Measurements from ENCODE around the gene BMS1. TPM values are rescaled to one million over a fixed set of nuclear protein-coding genes. Genes with fewer than 3 reads are reported as not detected.

Gene BMS1
- total and polyA plus RNA-seq, 7 donors: 5.4 to 14.3 (median 12.2) TPM

GRCh38 chr10:42878134-42878820 lies 95.7 kb downstream of the BMS1 start:
- Histone ChIP-seq H3K27ac (no peak overlapping the region), H3K36me3 (no peaks in the 10 kb centered on the region), H3K4me3 (no peak overlapping the region), H3K4me1 (peaks cover 0 to 10% (median 4%) of the 10 kb centered on the region in 4 donors), H3K27me3 (peaks cover 0 to 18% (median 0%) of the 10 kb centered on the region in 3 donors), H3K9me3 (peaks cover 0 to 3% (median 1%) of the 10 kb centered on the region in 4 donors)
- TF ChIP-seq POLR2A (IDR thresholded peaks at IDR 0.05) (no peak), POLR2AphosphoS5 (IDR thresholded peaks at IDR 0.05) (no peak), EP300 (IDR thresholded peaks at IDR 0.05) (no peak)
- TF ChIP-seq, protein P1, sequence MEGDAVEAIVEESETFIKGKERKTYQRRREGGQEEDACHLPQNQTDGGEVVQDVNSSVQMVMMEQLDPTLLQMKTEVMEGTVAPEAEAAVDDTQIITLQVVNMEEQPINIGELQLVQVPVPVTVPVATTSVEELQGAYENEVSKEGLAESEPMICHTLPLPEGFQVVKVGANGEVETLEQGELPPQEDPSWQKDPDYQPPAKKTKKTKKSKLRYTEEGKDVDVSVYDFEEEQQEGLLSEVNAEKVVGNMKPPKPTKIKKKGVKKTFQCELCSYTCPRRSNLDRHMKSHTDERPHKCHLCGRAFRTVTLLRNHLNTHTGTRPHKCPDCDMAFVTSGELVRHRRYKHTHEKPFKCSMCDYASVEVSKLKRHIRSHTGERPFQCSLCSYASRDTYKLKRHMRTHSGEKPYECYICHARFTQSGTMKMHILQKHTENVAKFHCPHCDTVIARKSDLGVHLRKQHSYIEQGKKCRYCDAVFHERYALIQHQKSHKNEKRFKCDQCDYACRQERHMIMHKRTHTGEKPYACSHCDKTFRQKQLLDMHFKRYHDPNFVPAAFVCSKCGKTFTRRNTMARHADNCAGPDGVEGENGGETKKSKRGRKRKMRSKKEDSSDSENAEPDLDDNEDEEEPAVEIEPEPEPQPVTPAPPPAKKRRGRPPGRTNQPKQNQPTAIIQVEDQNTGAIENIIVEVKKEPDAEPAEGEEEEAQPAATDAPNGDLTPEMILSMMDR (IDR thresholded peaks at IDR 0.05): no peak
- 91 to 92% methylated on average over 13 of the region's 13 CpGs for WGBS, 2 donors
- intact Hi-C loops (cut with DNase I): no loop called here
- no peak for DNase-seq

DNA sequence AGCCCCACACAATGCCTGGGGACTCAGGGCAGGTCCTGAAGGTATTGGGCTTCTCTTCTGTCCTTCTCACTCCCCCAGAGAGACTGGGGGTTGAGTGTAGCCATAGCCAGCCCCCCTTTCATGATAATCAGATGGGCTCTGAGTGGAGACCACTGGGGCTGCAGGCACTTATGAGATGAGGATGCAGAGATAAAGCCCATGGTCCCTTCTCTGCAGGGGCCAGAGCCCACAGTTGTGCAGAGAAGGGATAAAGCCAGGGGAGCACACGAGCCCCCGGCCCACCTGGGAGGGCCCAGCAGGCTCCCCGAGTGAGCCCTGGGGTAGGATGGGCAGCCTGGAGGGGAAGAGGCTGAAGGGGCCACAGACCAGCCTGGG lies 96.2 kb downstream of the BMS1 start:
- H3K27me3 ChIP-seq: peaks cover 0 to 18% (median 0%) of the 10 kb centered on the region in 3 donors

DNA sequence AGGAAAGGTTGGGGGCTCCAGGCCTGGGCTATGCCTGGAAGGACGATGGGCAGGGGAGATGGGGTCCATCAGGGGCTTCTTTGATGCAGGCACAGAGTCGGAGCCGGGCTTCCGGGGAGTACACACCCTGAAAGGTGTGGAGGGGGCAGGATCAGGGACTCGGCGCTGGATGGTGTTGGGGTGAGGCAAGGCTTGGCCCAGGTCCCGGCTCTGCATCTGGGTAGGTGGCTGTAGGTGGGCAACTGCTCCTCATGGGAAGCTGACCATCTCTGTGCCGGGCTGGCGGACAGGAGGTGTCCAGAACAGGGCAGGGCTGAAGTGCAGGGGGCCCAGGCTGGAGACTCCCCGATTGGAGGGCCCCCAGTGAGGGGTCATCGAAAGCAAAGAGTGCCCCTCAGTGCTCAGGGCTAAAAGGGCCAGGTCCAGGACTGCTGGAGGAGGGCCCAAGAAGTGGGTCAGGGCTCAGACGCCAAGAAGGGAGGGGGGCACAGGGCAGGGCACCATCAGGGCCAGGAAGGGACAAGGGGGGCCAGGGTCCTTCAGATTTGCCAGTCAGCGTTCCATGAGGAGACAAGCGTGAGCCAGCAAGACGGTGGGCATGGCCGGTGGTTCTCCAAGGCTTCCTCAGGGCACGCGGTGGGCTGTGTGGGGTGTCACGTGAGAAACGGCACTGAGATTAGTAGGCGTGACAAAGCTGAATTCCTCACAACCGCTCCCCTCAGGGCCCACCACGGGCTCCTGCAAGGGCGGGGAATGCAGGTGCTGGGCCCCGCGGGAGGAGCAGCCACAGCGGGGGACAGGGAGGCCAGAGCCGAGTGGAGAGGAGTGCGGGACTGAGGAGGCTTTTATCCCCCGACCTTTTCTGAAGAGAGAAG lies 97.0 kb downstream of the BMS1 start:
- H3K27me3 ChIP-seq: peaks cover 0 to 18% (median 0%) of the 10 kb centered on the region in 3 donors
- H3K27ac ChIP-seq: no peak overlapping the region
- no peaks in the 10 kb centered on the region for H3K36me3 ChIP-seq
- WGBS, 2 donors: 75 to 83% methylated on average over 30 of the region's 30 CpGs
- intact Hi-C loops (cut with DNase I): no loop called here
- H3K4me1 ChIP-seq: peaks cover 0 to 10% (median 4%) of the 10 kb centered on the region in 4 donors
- peaks cover 0 to 3% (median 1%) of the 10 kb centered on the region in 4 donors for H3K9me3 ChIP-seq
- no peak for TF ChIP-seq EP300 (IDR thresholded peaks at IDR 0.05)
- no peak for TF ChIP-seq POLR2A (IDR thresholded peaks at IDR 0.05)
- TF ChIP-seq POLR2AphosphoS5 (IDR thresholded peaks at IDR 0.05): no peak
- TF ChIP-seq, protein P1 (IDR thresholded peaks at IDR 0.05): no peak
- H3K4me3 ChIP-seq: no peak overlapping the region
- DNase-seq: no peak

More for the DNA sequence above, 96.2 kb downstream of the BMS1 start:
- no peak overlapping the region for H3K27ac ChIP-seq
- 52 to 82% methylated on average over 3 of the region's 3 CpGs for WGBS, 2 donors
- no peak for DNase-seq
- peaks cover 0 to 3% (median 1%) of the 10 kb centered on the region in 4 donors for H3K9me3 ChIP-seq
- no peak overlapping the region for H3K4me3 ChIP-seq
- no peaks in the 10 kb centered on the region for H3K36me3 ChIP-seq
- peaks cover 0 to 10% (median 4%) of the 10 kb centered on the region in 4 donors for H3K4me1 ChIP-seq
- intact Hi-C loops (cut with DNase I): no loop called here
- TF ChIP-seq POLR2AphosphoS5 (IDR thresholded peaks at IDR 0.05) (no peak), EP300 (IDR thresholded peaks at IDR 0.05) (no peak), POLR2A (IDR thresholded peaks at IDR 0.05) (no peak)
- TF ChIP-seq, protein P1 (IDR thresholded peaks at IDR 0.05): no peak

DNA sequence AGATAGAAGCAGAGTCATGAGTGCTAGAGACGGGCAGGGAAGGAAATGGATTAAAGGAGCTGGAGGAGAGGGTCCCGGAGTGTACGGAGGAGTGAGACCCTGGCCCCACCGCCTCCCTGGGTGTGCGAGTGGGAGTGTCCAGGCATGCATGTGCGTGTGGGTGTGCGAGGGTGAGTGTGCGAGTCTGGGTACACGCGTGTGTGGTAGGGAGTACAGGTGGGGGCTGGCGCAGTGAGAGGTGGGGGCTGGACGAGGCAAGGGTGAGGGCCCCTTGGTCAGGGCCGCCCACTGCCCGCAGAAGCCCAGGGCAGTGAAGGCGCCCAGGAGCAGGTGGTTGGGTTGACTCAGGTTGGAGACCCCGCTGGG lies 97.6 kb downstream of the BMS1 start:
- TF ChIP-seq POLR2A (IDR thresholded peaks at IDR 0.05): no peak
- no peak for TF ChIP-seq EP300 (IDR thresholded peaks at IDR 0.05)
- no peak for TF ChIP-seq POLR2AphosphoS5 (IDR thresholded peaks at IDR 0.05)
- TF ChIP-seq, protein P1 (IDR thresholded peaks at IDR 0.05): no peak
- no peak overlapping the region for H3K27ac ChIP-seq
- WGBS, 2 donors: 93 to 94% methylated on average over 16 of the region's 16 CpGs
- DNase-seq: no peak
- H3K4me3 ChIP-seq: no peak overlapping the region
- peaks cover 0 to 18% (median 0%) of the 10 kb centered on the region in 3 donors for H3K27me3 ChIP-seq
- H3K4me1 ChIP-seq: peaks cover 0 to 9% (median 4%) of the 10 kb centered on the region in 4 donors
- H3K36me3 ChIP-seq: no peaks in the 10 kb centered on the region
- H3K9me3 ChIP-seq: peaks cover 0 to 3% (median 1%) of the 10 kb centered on the region in 4 donors
- intact Hi-C loops (cut with DNase I): no loop called here

All from sigmoid colon (tissue), 7 donors.